Endothelial cell of umbilical vein (primary cell): ENCODE results near the gene PCDH15. TPM values are rescaled to one million over a fixed set of nuclear protein-coding genes. Genes with fewer than 3 reads are reported as not detected.

ENCODE experiments used
- BruUV-seq: library from RNA; stranded (reverse); fragments of 400-500 nt; replicated peaks from 2 replicates; lab custom pipeline; 2021; lab: Mats Ljungman, UMichigan
- CTCF ChIA-PET: fragments of 300-600, 350-600 bp; sonication (Branson Sonifier 250); formaldehyde crosslinking; loops from one replicate; lab custom pipeline; 2021; ENCODE audit warnings: antibody characterized with exemption, inconsistent platforms; lab: Charles Lee
- POLR2A ChIA-PET: fragments of 300-600, 350-600 bp; sonication (Branson Sonifier 250); formaldehyde crosslinking; loops from one replicate; lab custom pipeline; 2021; ENCODE audit warnings: antibody characterized with exemption, inconsistent platforms; lab: Charles Lee
- DNase-seq: peaks from one replicate; pipeline ENCODE4 v3.0.0-alpha.2; 2011; ENCODE audit warnings: low read depth, low spot score
- FAIRE-seq: peaks from 2 replicates; lab custom pipeline; 2011; peaks lifted over from hg19 to GRCh38; lab: Jason Lieb, UNC
- H2AFZ ChIP-seq: 2 replicates; pipeline ENCODE4 v1.6.0; 2012; ENCODE audit warnings: low read depth, low read length, control low read depth, inconsistent platforms
- H3K27ac ChIP-seq: 2 replicates; pipeline ENCODE4 v1.5.1; 2011; ENCODE audit warnings: low read depth, mild to moderate bottlenecking, control low read depth, low read length, moderate library complexity; ENCODE audit not compliant: insufficient read depth
- H3K27me3 ChIP-seq, 2 experiments: 2 replicates each; pipeline versions ENCODE4 v1.6.0 to v1.6.1; 2011; ENCODE audit warnings: low read length in 2 of 2, mixed read lengths in 1 of 2; ENCODE audit not compliant: control insufficient read depth in 2 of 2, insufficient read depth in 2 of 2
- H3K36me3 ChIP-seq, 2 experiments: 2 replicates in 1 of 2; 3 replicates in 1 of 2; pipeline ENCODE4 v1.5.1; 2011; ENCODE audit warnings: low read length in 2 of 2, mild to moderate bottlenecking in 1 of 2, moderate library complexity in 1 of 2; ENCODE audit not compliant: control insufficient read depth in 2 of 2, insufficient read depth in 2 of 2; ENCODE audit errors: extremely low read depth in 1 of 2
- H3K4me1 ChIP-seq: 3 replicates; pipeline ENCODE4 v1.5.1; 2011; ENCODE audit warnings: mild to moderate bottlenecking, low read length; ENCODE audit not compliant: control insufficient read depth, insufficient read depth; ENCODE audit errors: extremely low read depth
- H3K4me2 ChIP-seq: 2 replicates; pipeline ENCODE4 v1.6.1; 2011; ENCODE audit warnings: low read length, control low read depth, mixed read lengths; ENCODE audit not compliant: insufficient read depth
- H3K4me3 ChIP-seq, 3 experiments: fragments of 200-600 bp in 1 of 3; sonication (generic), shearing (Covaris generic) in 1 of 3; replicated peaks in 1 of 3; 2 replicates each; pipeline ENCODE4 v1.5.1; 2011 to 2016; ENCODE audit warnings: control low read depth in 3 of 3, low read length in 3 of 3, mild to moderate bottlenecking in 2 of 3, inconsistent platforms in 1 of 3, low read depth in 1 of 3, moderate library complexity in 1 of 3; ENCODE audit not compliant: insufficient read depth in 1 of 3
- H3K79me2 ChIP-seq: 2 replicates; pipeline ENCODE4 v1.6.0; 2012; ENCODE audit warnings: low read length, inconsistent platforms; ENCODE audit not compliant: control insufficient read depth, insufficient read depth
- H3K9ac ChIP-seq: replicated peaks from 2 replicates; pipeline ENCODE3; 2011; ENCODE audit warnings: low read length, control low read depth; ENCODE audit not compliant: insufficient read depth; ENCODE audit errors: extremely low read depth
- H3K9me1 ChIP-seq: replicated peaks from 3 replicates; pipeline ENCODE4 v1.6.0; 2011; ENCODE audit warnings: mild to moderate bottlenecking, low read length; ENCODE audit not compliant: control insufficient read depth, insufficient read depth; ENCODE audit errors: extremely low read depth
- H3K9me3 ChIP-seq: replicated peaks from 2 replicates; pipeline ENCODE4 v1.5.1; 2012; ENCODE audit warnings: low read length, inconsistent platforms; ENCODE audit not compliant: control insufficient read depth, insufficient read depth
- H4K20me1 ChIP-seq: replicated peaks from 2 replicates; pipeline ENCODE3; 2011; ENCODE audit warnings: mild to moderate bottlenecking, low read length; ENCODE audit not compliant: control insufficient read depth, insufficient read depth; ENCODE audit errors: extremely low read depth
- EZH2 ChIP-seq: IDR thresholded peaks from 2 replicates; pipeline ENCODE4 v1.6.1; 2012; ENCODE audit warnings: borderline replicate concordance, low read depth, mild to moderate bottlenecking, moderate library complexity, low read length, inconsistent platforms; ENCODE audit not compliant: severe bottlenecking
- GATA2 ChIP-seq: IDR thresholded peaks from 2 replicates; pipeline ENCODE4 v1.7.0; 2011; ENCODE audit warnings: low read depth, mild to moderate bottlenecking, moderate library complexity, mixed read lengths, low read length; ENCODE audit not compliant: insufficient read length, insufficient read depth
- dilution Hi-C: fragments of 300-500 bp; cut with MboI; formaldehyde crosslinking; loops from one replicate; pipeline ENCODE4 v1.15.0; 2019; ENCODE audit warnings: low sequenced_read_pairs; ENCODE audit not compliant: extremely low pct_ligation_motif_present
- intact Hi-C: fragments of 100-400 bp; cut with micrococcal nuclease; formaldehyde crosslinking; loops from one replicate; pipeline ENCODE4 v1.10.0; 2022
- polyA plus RNA-seq, 4 experiments: library from polyadenylated mRNA; depleted of rRNA in 3 of 4; stranded (reverse) in 3 of 4; unstranded in 1 of 4; fragments of >200 nt; gene quantifications; 2 replicates each; pipeline versions ENCODE4 v1.2.1 to v1.2.3, GENCODE V29; 2011 to 2012; ENCODE audit warnings: missing spikeins in 1 of 4
- total RNA-seq: library from RNA; stranded (reverse); gene quantifications from 2 replicates; pipeline ENCODE4 v1.2.3, GENCODE V29; 2021
- TF ChIP-seq, protein P1 (sequence below), 2 donors: IDR thresholded peaks; 1 replicate in 1 of 2; 2 replicates in 1 of 2; pipeline ENCODE4 v1.5.1; 2011; ENCODE audit warnings: low read length in 2 of 2, mild to moderate bottlenecking in 2 of 2, moderate library complexity in 2 of 2, control low read depth in 1 of 2, inconsistent platforms in 1 of 2, low read depth in 1 of 2; ENCODE audit not compliant: insufficient read depth in 1 of 2; ENCODE audit errors: extremely low read depth in 1 of 2
- TF ChIP-seq, protein P2 (sequence below): IDR thresholded peaks from 2 replicates; pipeline ENCODE4 v1.6.1; 2011; ENCODE audit not compliant: insufficient read depth, insufficient read length

PCDH15 gene
- total and polyA plus RNA-seq, 2 donors (not counting 3 experiments of a cell fraction or from before 2014, with no cell fraction given) = 0.04 TPM; not detected in 1

DNA sequence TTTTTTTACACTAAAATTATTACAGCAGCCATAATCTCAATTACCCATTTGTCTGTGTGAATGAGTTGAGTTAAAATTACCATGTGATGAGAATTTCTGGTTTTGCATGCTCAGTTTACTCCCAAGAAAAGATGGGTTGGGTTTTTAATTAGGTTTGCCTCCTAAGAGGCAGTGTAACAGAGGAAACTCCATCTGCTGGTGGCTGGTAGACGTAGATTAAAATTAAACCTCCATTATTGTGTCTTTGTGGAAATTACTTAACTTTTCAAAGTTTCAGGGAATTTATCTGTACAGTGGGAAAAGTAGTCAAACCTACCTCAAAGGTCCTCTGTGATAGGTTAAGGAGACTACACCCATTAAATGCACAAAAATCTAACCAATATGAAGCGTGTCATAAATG is 954.2 kb downstream of the PCDH15 start:
- H4K20me1 ChIP-seq = no peaks in the 10 kb centered on the region
- H3K9me1 ChIP-seq = no peaks in the 10 kb centered on the region
- no TSS peak for BruUV-seq
- no peaks in the 10 kb centered on the region for H3K4me1 ChIP-seq
- H2AFZ ChIP-seq = no peak overlapping the region
- H3K9ac ChIP-seq = no peak overlapping the region
- dilution Hi-C loops = no loop called here
- no peaks in the 10 kb centered on the region for H3K79me2 ChIP-seq
- POLR2A ChIA-PET = no interaction called here
- H3K4me2 ChIP-seq = no peak overlapping the region
- no peak overlapping the region for H3K27ac ChIP-seq
- no peak for TF ChIP-seq EZH2
- TF ChIP-seq, protein P1, sequence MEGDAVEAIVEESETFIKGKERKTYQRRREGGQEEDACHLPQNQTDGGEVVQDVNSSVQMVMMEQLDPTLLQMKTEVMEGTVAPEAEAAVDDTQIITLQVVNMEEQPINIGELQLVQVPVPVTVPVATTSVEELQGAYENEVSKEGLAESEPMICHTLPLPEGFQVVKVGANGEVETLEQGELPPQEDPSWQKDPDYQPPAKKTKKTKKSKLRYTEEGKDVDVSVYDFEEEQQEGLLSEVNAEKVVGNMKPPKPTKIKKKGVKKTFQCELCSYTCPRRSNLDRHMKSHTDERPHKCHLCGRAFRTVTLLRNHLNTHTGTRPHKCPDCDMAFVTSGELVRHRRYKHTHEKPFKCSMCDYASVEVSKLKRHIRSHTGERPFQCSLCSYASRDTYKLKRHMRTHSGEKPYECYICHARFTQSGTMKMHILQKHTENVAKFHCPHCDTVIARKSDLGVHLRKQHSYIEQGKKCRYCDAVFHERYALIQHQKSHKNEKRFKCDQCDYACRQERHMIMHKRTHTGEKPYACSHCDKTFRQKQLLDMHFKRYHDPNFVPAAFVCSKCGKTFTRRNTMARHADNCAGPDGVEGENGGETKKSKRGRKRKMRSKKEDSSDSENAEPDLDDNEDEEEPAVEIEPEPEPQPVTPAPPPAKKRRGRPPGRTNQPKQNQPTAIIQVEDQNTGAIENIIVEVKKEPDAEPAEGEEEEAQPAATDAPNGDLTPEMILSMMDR (IDR thresholded peaks at IDR 0.05; ENCODE audit: extremely low read depth in 1 of 2, insufficient read depth in 1 of 2, low read depth in 1 of 2, low read length in 2 of 2) = peak in 1 of 2 donors; percentile 6
- no peaks in the 10 kb centered on the region for H3K9me3 ChIP-seq
- FAIRE-seq = no peak
- H3K36me3 ChIP-seq = no peaks in the 10 kb centered on the region
- H3K27me3 ChIP-seq = no peaks in the 10 kb centered on the region
- intact Hi-C loops = loop anchor here (10.0 kb wide), 2 partner anchors 892 to 962 kb away; no protein-coding TSS in a partner anchor
- CTCF ChIA-PET = interaction anchor here (1.0 to 1.9 kb wide), 6 partner anchors 10 to 962 kb away, joined by 3 to 10 read pairs (median 5); no protein-coding TSS in a partner anchor
- no peak for DNase-seq
- H3K4me3 ChIP-seq = no peak overlapping the region

DNA sequence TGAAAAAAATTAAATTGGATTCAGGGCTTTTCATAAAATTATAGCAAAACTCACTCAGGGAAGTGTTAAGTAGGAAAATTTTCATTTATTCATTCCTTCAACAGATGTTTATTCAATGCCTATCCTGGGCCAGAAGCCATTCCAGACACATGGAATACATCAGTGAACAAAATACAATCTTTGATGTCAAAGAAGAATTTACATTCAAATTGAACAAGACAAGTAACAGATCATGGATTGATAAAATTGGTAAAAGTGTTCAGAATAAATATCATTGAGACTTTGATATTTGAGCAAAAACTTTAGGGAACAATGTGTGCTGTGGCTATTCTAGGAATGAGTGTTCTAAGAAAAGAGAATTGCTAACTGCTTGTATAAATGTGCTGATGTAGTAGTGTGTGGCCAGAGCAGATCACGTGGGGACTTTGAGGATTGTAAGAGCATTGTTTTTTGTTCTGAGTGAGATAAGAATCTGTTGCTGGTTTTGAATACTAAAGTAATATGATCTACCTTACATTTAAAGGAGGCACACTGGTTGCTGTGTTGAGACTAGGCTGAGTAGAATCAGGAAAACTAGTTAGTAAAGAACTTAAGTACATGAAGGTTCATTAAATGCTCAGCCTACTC is 957.2 kb downstream of the PCDH15 start:
- peak; percentile 19 for TF ChIP-seq GATA2
- TF ChIP-seq, protein P1 (IDR thresholded peaks at IDR 0.05; ENCODE audit: extremely low read depth in 1 of 2, insufficient read depth in 1 of 2, low read depth in 1 of 2, low read length in 2 of 2) = no peak
- TF ChIP-seq, protein P2, sequence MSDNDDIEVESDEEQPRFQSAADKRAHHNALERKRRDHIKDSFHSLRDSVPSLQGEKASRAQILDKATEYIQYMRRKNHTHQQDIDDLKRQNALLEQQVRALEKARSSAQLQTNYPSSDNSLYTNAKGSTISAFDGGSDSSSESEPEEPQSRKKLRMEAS = no peak
- Histone ChIP-seq H3K36me3 (no peaks in the 10 kb centered on the region), H3K9me3 (no peaks in the 10 kb centered on the region), H3K4me3 (no peak overlapping the region), H2AFZ (peak overlapping the region; percentile 11), H3K9ac (no peak overlapping the region), H3K27ac (no peak overlapping the region), H3K27me3 (no peaks in the 10 kb centered on the region), H4K20me1 (no peaks in the 10 kb centered on the region), H3K9me1 (no peaks in the 10 kb centered on the region), H3K79me2 (no peaks in the 10 kb centered on the region), H3K4me2 (no peak overlapping the region), H3K4me1 (no peaks in the 10 kb centered on the region)
- CTCF ChIA-PET = no interaction called here
- no TSS peak for BruUV-seq
- FAIRE-seq = no peak
- POLR2A ChIA-PET = no interaction called here
- dilution Hi-C loops = no loop called here
- intact Hi-C loops = loop anchor here (5.0 to 10.0 kb wide), 4 partner anchors 242 to 959 kb away; no protein-coding TSS in a partner anchor
- DNase-seq = peak; percentile 42
